Lung (tissue), 12 donors: ENCODE measurements around the gene FAM222A. TPM values are rescaled to one million over a fixed set of nuclear protein-coding genes. Genes with fewer than 3 reads are reported as not detected.

Experiments used
- ATAC-seq: fragments of 200-7000 bp; cut with Tn5 transposase; one replicate; pipeline ENCODE4 v1.9.1; 2020; ENCODE audit warnings: moderate number of reproducible peaks; ENCODE audit not compliant: insufficient read depth, low FRiP score
- DNase-seq, 3 donors: peaks; one replicate each; pipeline ENCODE4 v3.0.0-alpha.2; 2013 to 2017
- H3K27ac ChIP-seq, 2 donors: one replicate each; pipeline ENCODE4 v1.5.1; 2013; ENCODE audit warnings: mild to moderate bottlenecking in 2 of 2, moderate library complexity in 2 of 2, control low read depth in 1 of 2, inconsistent platforms in 1 of 2, low read depth in 1 of 2, low read length in 1 of 2
- H3K27me3 ChIP-seq, 3 donors: one replicate each; pipeline ENCODE4 v1.5.1; 2013; ENCODE audit warnings: low read length in 2 of 3; ENCODE audit not compliant: control insufficient read depth in 3 of 3, insufficient read depth in 3 of 3
- H3K36me3 ChIP-seq, 4 donors: one replicate each; pipeline ENCODE4 v1.5.1; 2013; ENCODE audit warnings: low read length in 4 of 4, mild to moderate bottlenecking in 1 of 4, moderate library complexity in 1 of 4; ENCODE audit not compliant: control insufficient read depth in 4 of 4, insufficient read depth in 4 of 4
- H3K4me1 ChIP-seq, 5 donors: one replicate each; pipeline ENCODE4 v1.5.1; 2013; ENCODE audit warnings: low read length in 5 of 5, mild to moderate bottlenecking in 2 of 5, moderate library complexity in 1 of 5; ENCODE audit not compliant: control insufficient read depth in 5 of 5, insufficient read depth in 5 of 5
- H3K4me3 ChIP-seq: one replicate; pipeline ENCODE4 v1.5.1; 2013; ENCODE audit warnings: mild to moderate bottlenecking, control low read depth, moderate library complexity
- H3K9ac ChIP-seq, 2 donors: one replicate each; pipeline ENCODE4 v1.5.1; 2013; ENCODE audit warnings: low read length in 2 of 2, control low read depth in 1 of 2; ENCODE audit not compliant: insufficient read depth in 1 of 2
- H3K9me3 ChIP-seq, 4 donors: one replicate each; pipeline ENCODE4 v1.5.1; 2013; ENCODE audit warnings: low read length in 3 of 4, mild to moderate bottlenecking in 1 of 4, moderate library complexity in 1 of 4; ENCODE audit not compliant: control insufficient read depth in 4 of 4, insufficient read depth in 3 of 4
- CTCF ChIP-seq: IDR thresholded peaks from 2 replicates; pipeline ENCODE4 v1.5.1; 2012; ENCODE audit warnings: mild to moderate bottlenecking; ENCODE audit errors: control extremely low read depth, extremely low read depth
- WGBS, 2 donors: extraction: QIAGEN DNeasy Blood & Tissue Kit; methylation state at CpG; one replicate each; pipeline ENCODE4 v1.1.7; 2013; 5-methylcytosine and 5-hydroxymethylcytosine counted together
- polyA plus RNA-seq, 2 donors: library from polyadenylated mRNA; stranded (reverse); fragments of 200-250 nt; gene quantifications; one replicate each; pipeline ENCODE4 v1.2.1, GENCODE V29; 2013
- total RNA-seq, 2 donors: library from RNA; depleted of rRNA in 1 of 2; stranded (reverse); fragments of >200 nt in 1 of 2; gene quantifications; one replicate each; pipeline ENCODE4 v1.2.1, GENCODE V29; 2014 to 2021
- donor health status: control.
- donor health status: control.
- donor health status: Bipolar disorder and iron deficiency.
- donor health status: healthy.
- donor health status: DM: yes; HTN: yes; CAD: no.

Gene FAM222A
- total and polyA plus RNA-seq, 4 donors, result 0.28 to 2.6 (median 1.1) TPM

GRCh38 chr12:109781668-109782325 lies 68.2 kb downstream of the FAM222A start:
- WGBS, 2 donors, result 78 to 81% methylated on average over 10 of the region's 10 CpGs
- TF ChIP-seq CTCF, result no peak
- Histone ChIP-seq H3K36me3 (no peaks in the 10 kb centered on the region), H3K9ac (no peak overlapping the region), H3K4me1 (peaks cover 0 to 3% (median 0%) of the 10 kb centered on the region in 5 donors), H3K4me3 (no peak overlapping the region), H3K9me3 (peaks cover 0 to 6% (median 2%) of the 10 kb centered on the region in 4 donors), H3K27ac (no peak overlapping the region), H3K27me3 (no peaks in the 10 kb centered on the region)
- no peak for DNase-seq
- ATAC-seq, result no peak

DNA sequence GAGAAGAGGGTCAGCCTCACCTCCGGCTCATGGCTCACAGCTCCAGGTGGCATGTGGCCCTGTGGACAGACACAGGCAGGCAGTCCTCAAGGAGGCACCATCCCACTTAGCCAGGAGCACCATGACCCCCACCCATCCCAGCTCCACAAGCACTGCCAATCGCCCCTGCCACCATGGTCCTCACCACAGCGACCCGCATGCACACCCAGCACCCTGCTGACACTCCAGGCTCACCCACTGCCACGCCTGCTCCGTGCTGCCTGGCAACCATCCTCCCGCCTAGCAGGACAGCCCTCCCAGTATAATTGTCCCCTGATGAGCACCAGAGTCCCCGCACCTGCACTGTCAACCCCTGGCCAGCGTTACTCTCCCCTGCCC lies 68.7 kb downstream of the FAM222A start:
- TF ChIP-seq CTCF, result no peak
- Histone ChIP-seq H3K4me1 (peaks cover 0 to 3% (median 0%) of the 10 kb centered on the region in 5 donors), H3K4me3 (no peak overlapping the region), H3K27ac (no peak overlapping the region), H3K27me3 (no peaks in the 10 kb centered on the region), H3K9ac (no peak overlapping the region), H3K9me3 (peaks cover 0 to 6% (median 2%) of the 10 kb centered on the region in 4 donors), H3K36me3 (no peaks in the 10 kb centered on the region)
- ATAC-seq (no peak), DNase-seq (no peak)
- 89 to 90% methylated on average over 9 of the region's 9 CpGs for WGBS, 2 donors

DNA sequence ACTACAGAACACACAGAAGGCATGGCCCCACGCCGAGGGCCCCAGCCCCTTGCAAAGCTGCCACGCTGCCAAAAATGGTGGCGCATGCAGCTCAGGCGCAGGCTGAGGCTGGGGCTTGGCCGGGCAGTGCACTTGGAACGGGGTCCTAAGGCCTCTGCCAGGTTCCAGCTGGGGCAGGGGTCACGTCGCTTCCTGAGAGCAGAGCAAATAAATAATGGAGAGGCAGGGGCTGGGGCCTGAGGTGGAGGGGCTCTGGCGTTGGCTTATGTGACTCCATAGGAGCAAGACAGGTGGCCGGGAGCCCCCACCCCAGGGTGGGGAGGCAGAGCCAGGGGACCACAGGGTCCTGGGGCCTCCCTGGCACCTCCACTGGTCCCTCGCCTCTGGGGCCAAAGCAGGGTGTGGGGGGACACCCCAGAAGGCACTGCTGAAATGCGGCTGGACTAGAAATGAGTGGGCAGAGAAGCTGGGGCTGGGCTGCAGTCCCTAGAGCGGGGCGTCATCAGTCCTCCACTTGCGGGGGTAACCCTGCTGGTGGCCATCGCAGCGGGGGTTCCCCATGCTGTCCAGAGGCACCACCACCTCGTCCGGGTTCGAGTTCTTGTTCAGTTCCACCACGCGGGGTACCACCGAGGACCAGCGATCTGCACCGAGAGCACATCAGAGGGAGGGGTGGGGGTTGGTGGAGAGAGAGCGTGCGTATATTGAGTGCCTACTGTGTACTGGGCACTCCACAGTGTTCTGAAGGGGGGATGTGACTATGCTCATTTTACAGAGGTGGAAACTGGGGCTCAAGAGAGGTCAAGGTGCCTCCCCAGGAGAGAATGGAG lies 69.7 kb downstream of the FAM222A start:
- no peak for ATAC-seq
- 83 to 91% methylated on average over 28 of the region's 28 CpGs for WGBS, 2 donors

More for the DNA sequence above, 69.7 kb downstream of the FAM222A start:
- DNase-seq, result no peak
- TF ChIP-seq CTCF, result no peak
- no peak overlapping the region for H3K4me3 ChIP-seq
- H3K9ac ChIP-seq, result no peak overlapping the region
- H3K27ac ChIP-seq, result no peak overlapping the region
- H3K4me1 ChIP-seq, result peaks cover 0 to 3% (median 0%) of the 10 kb centered on the region in 5 donors
- H3K27me3 ChIP-seq, result no peaks in the 10 kb centered on the region
- peaks cover 0 to 6% (median 2%) of the 10 kb centered on the region in 4 donors for H3K9me3 ChIP-seq
- H3K36me3 ChIP-seq, result no peaks in the 10 kb centered on the region
